A549 (cell line): ENCODE results near the gene UGT1A10.

ENCODE experiments used
- RAD21 ChIP-seq, 2 experiments: fragments of >200 bp in 1 of 2; sonication (Bioruptor Twin) in 1 of 2; formaldehyde crosslinking in 1 of 2; IDR thresholded peaks in 1 of 2; conservative IDR thresholded peaks in 1 of 2; 2 replicates in 1 of 2; 3 replicates in 1 of 2; pipeline ENCODE4 v1.6.1; 2012 to 2018; ENCODE audit warnings: inconsistent platforms in 1 of 2
- RCOR1 ChIP-seq: fragments of 150-350 bp; IDR thresholded peaks from 2 replicates; pipeline ENCODE4 v1.6.1; 2014; ENCODE audit warnings: antibody characterized with exemption, low read length, low read depth
- TF ChIP-seq, protein P1 (sequence below): IDR thresholded peaks from 2 replicates; pipeline ENCODE4 v1.6.1; 2012; ENCODE audit warnings: low read depth, borderline replicate concordance

DNA sequence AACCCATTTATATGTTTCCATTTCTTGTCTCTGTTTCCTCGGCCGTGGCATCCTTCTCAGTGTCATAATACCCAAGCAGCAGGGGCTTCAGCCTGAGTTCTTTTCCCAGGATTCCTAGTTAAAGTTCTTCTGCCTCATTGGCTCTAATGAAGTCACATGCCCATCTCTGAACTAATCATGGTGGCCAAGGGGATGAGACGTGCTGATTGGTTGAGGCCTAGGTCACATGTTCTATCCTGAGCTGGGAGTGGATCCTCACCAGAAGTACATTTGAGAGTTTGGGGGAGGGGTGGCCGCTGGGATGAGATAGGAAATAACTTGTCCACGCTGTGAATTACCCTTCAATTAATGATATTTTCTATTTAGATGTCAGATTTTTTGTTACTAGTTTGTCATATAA lies 72.7 kb downstream of the UGT1A10 start:
- TF ChIP-seq RCOR1 (no peak), RAD21 (conservative IDR thresholded peaks at IDR 0.05 in 1 of 2, IDR thresholded peaks at IDR 0.05 in 1 of 2) (no peak)
- TF ChIP-seq, protein P1, sequence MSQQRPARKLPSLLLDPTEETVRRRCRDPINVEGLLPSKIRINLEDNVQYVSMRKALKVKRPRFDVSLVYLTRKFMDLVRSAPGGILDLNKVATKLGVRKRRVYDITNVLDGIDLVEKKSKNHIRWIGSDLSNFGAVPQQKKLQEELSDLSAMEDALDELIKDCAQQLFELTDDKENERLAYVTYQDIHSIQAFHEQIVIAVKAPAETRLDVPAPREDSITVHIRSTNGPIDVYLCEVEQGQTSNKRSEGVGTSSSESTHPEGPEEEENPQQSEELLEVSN: no peak
